SK-N-SH (cell line): ENCODE measurements around the gene GUK1.

Experiments
- CHD2 ChIP-seq: fragments of 150-350 bp; IDR thresholded peaks from 2 replicates; pipeline ENCODE4 v1.6.1; 2018; ENCODE audit warnings: low read length; ENCODE audit not compliant: partially characterized antibody
- CTCF ChIP-seq: fragments of 200-600 bp; sonication (generic); IDR thresholded peaks from 2 replicates; pipeline ENCODE4 v1.6.1; 2017; ENCODE audit warnings: antibody characterized with exemption, mild to moderate bottlenecking, moderate library complexity
- EP300 ChIP-seq, 2 experiments: IDR thresholded peaks; 2 replicates each; pipeline versions ENCODE4 v1.4.0 to v1.6.1; 2012; ENCODE audit warnings: borderline replicate concordance in 1 of 2, low read depth in 1 of 2, low read length in 1 of 2
- FOXJ3 ChIP-seq: sonication (generic); formaldehyde crosslinking; IDR thresholded peaks from 2 replicates; pipeline ENCODE4 v1.5.1; 2020; ENCODE audit warnings: mild to moderate bottlenecking, missing genetic modification reagents
- JUND ChIP-seq: IDR thresholded peaks from 2 replicates; pipeline ENCODE4 v1.4.0; 2012
- NRF1 ChIP-seq: IDR thresholded peaks from 2 replicates; pipeline ENCODE4 v1.6.1; 2012; ENCODE audit warnings: low read depth, mild to moderate bottlenecking, low read length
- PBX3 ChIP-seq: IDR thresholded peaks from 2 replicates; pipeline ENCODE4; 2012
- POLR2AphosphoS5 ChIP-seq: IDR thresholded peaks from 2 replicates; pipeline ENCODE4 v1.6.1; 2012; ENCODE audit warnings: low read depth, low read length
- RAD21 ChIP-seq: IDR thresholded peaks from 2 replicates; pipeline ENCODE4 v1.6.1; 2012; ENCODE audit warnings: mild to moderate bottlenecking, low read length
- RFX5 ChIP-seq: IDR thresholded peaks from 2 replicates; pipeline ENCODE4 v1.6.1; 2012; ENCODE audit warnings: mild to moderate bottlenecking, improper control_type of control experiment, low read length
- SIN3A ChIP-seq: IDR thresholded peaks from 2 replicates; pipeline ENCODE4 v1.6.1; 2012; ENCODE audit warnings: low read depth, mild to moderate bottlenecking, low read length, moderate library complexity, borderline replicate concordance
- SMC3 ChIP-seq: IDR thresholded peaks from 2 replicates; pipeline ENCODE4 v1.6.1; 2012; ENCODE audit warnings: low read depth, low read length, improper control_type of control experiment
- TAF1 ChIP-seq: IDR thresholded peaks from 2 replicates; pipeline ENCODE4 v1.6.1; 2012; ENCODE audit warnings: low read depth, mild to moderate bottlenecking, low read length, moderate library complexity, borderline replicate concordance

- TF ChIP-seq SIN3A: no peak
- no peak for TF ChIP-seq CTCF
- no peak for TF ChIP-seq RFX5
- TF ChIP-seq RAD21: no peak
- TF ChIP-seq CHD2: no peak
- TF ChIP-seq JUND: no peak
- no peak for TF ChIP-seq TAF1
- TF ChIP-seq POLR2AphosphoS5: no peak
- TF ChIP-seq EP300 (IDR thresholded peaks at IDR 0.05; ENCODE audit: borderline replicate concordance in 1 of 2, low read depth in 1 of 2, low read length in 1 of 2): no peak
- TF ChIP-seq NRF1: no peak
- no peak for TF ChIP-seq SMC3
- TF ChIP-seq PBX3: no peak
- no peak for TF ChIP-seq FOXJ3
Observed at GRCh38 chr1:228149406-228150119, 9.5 kb downstream of the GUK1 start, which contains the start of gene GJC2.
